ENCODE data around the gene MAST4. TPM values are rescaled to one million over a fixed set of nuclear protein-coding genes. Genes with fewer than 3 reads are reported as not detected.

The MAST4 gene
- total RNA-seq, 1 donor from 2014 or later, result 0.99 TPM

- Histone ChIP-seq H3K27me3 (peaks cover 42% of the 10 kb centered on the region), H3K9ac (no peak overlapping the region), H4K20me1 (ENCODE audit: low read depth) (no peaks in the 10 kb centered on the region), H3F3A (ENCODE audit: low read depth) (no peaks in the 10 kb centered on the region), H3K4me2 (no peak overlapping the region), H3K36me3 (no peaks in the 10 kb centered on the region), H3K4me1 (no peaks in the 10 kb centered on the region), H3K9me3 (ENCODE audit: low read depth) (no peaks in the 10 kb centered on the region), H2AFZ (replicated peaks) (no peak overlapping the region), H3K79me2 (ENCODE audit: low read depth) (no peaks in the 10 kb centered on the region), H3K4me3 (no peak overlapping the region), H3K27ac (no peak overlapping the region)
- Mint-ChIP-seq H3K27me3 (ENCODE audit: insufficient read depth, low read depth) (peaks cover 2% of the 10 kb centered on the region), H3K9me3 (peaks cover 8% of the 10 kb centered on the region), H3K36me3 (peaks cover 2% of the 10 kb centered on the region), H3K4me3 (no peak overlapping the region), H3K27ac (no peak overlapping the region), H3K4me1 (no peaks in the 10 kb centered on the region)
- DNase-seq (ENCODE audit: low spot score), result no peak
- no peak for TF ChIP-seq EZH2phosphoT487 (IDR thresholded peaks at IDR 0.05)
- no peak for TF ChIP-seq CTCF (IDR thresholded peaks at IDR 0.05)
- no peak for TF ChIP-seq EZH2 (IDR thresholded peaks at IDR 0.05)
Measured at GRCh38 chr5:66710557-66711088, 114.4 kb downstream of the MAST4 start.

GRCh38 chr5:66713998-66714397 lies 117.8 kb downstream of the MAST4 start:
- Histone ChIP-seq H3K79me2 (ENCODE audit: low read depth) (no peaks in the 10 kb centered on the region), H3K9ac (no peak overlapping the region), H3F3A (ENCODE audit: low read depth) (no peaks in the 10 kb centered on the region), H2AFZ (replicated peaks) (no peak overlapping the region), H3K4me2 (no peak overlapping the region), H4K20me1 (ENCODE audit: low read depth) (no peaks in the 10 kb centered on the region), H3K27ac (no peak overlapping the region), H3K27me3 (peaks cover 13% of the 10 kb centered on the region), H3K36me3 (no peaks in the 10 kb centered on the region), H3K4me1 (no peaks in the 10 kb centered on the region), H3K9me3 (ENCODE audit: low read depth) (no peaks in the 10 kb centered on the region), H3K4me3 (no peak overlapping the region)
- no peaks in the 10 kb centered on the region for H3K4me1 Mint-ChIP-seq
- no peak overlapping the region for H3K4me3 Mint-ChIP-seq
- TF ChIP-seq CTCF (IDR thresholded peaks at IDR 0.05) (no peak), EZH2phosphoT487 (IDR thresholded peaks at IDR 0.05) (no peak), EZH2 (IDR thresholded peaks at IDR 0.05) (no peak)
- peaks cover 2% of the 10 kb centered on the region for H3K36me3 Mint-ChIP-seq
- H3K9me3 Mint-ChIP-seq, result peaks cover 6% of the 10 kb centered on the region
- no peak for DNase-seq (ENCODE audit: low spot score)
- H3K27ac Mint-ChIP-seq, result no peak overlapping the region
- H3K27me3 Mint-ChIP-seq (ENCODE audit: insufficient read depth, low read depth), result peaks cover 2% of the 10 kb centered on the region

- H3K4me3 Mint-ChIP-seq, result no peak overlapping the region
- H3K4me1 Mint-ChIP-seq, result no peaks in the 10 kb centered on the region
- H3K9ac ChIP-seq, result no peak overlapping the region
- H3K27ac Mint-ChIP-seq, result no peak overlapping the region
- H3K27ac ChIP-seq, result no peak overlapping the region
- no peaks in the 10 kb centered on the region for H3K36me3 Mint-ChIP-seq
- peaks cover 4% of the 10 kb centered on the region for H3K9me3 Mint-ChIP-seq
- no peak for DNase-seq (ENCODE audit: low spot score)
- no peak overlapping the region for H3K4me2 ChIP-seq
- no peaks in the 10 kb centered on the region for H3K79me2 ChIP-seq (ENCODE audit: low read depth)
- no peaks in the 10 kb centered on the region for H3K36me3 ChIP-seq
- no peak overlapping the region for H3K4me3 ChIP-seq
- H4K20me1 ChIP-seq (ENCODE audit: low read depth), result no peaks in the 10 kb centered on the region
- TF ChIP-seq CTCF (IDR thresholded peaks at IDR 0.05) (no peak), EZH2phosphoT487 (IDR thresholded peaks at IDR 0.05) (no peak), EZH2 (IDR thresholded peaks at IDR 0.05) (no peak)
- no peaks in the 10 kb centered on the region for H3K9me3 ChIP-seq (ENCODE audit: low read depth)
- H3F3A ChIP-seq (ENCODE audit: low read depth), result no peaks in the 10 kb centered on the region
- H2AFZ ChIP-seq (replicated peaks), result no peak overlapping the region
- H3K4me1 ChIP-seq, result no peaks in the 10 kb centered on the region
- H3K27me3 ChIP-seq, result no peaks in the 10 kb centered on the region
- peaks cover 2% of the 10 kb centered on the region for H3K27me3 Mint-ChIP-seq (ENCODE audit: insufficient read depth, low read depth)
Measured at GRCh38 chr5:66717455-66718373, 121.5 kb downstream of the MAST4 start.

Data from neural progenitor cell (in vitro differentiated cells).